Esophagus mucosa (tissue), 1 donor: ENCODE measurements around the gene DIS3. TPM values are rescaled to one million over a fixed set of nuclear protein-coding genes. Genes with fewer than 3 reads are reported as not detected.
A peak's percentile ranks its signal among the peaks of the same experiment; 100 is the strongest.
"Not testable (repeated sequence)": the region's sequence is repeated elsewhere in the genome, so short reads cannot be mapped to it uniquely, and the experiment has no call there.

Experiments
- ATAC-seq: fragments of 200-7000 bp; cut with Tn5 transposase; one replicate; pipeline ENCODE4 v1.9.1; 2020
- total RNA-seq: library from RNA; stranded (reverse); gene quantifications from one replicate; pipeline ENCODE4 v1.2.4, GENCODE V29; 2023
- donor health status: DM: yes; HTN: yes; CAD: no.

The DIS3 gene, protein sequence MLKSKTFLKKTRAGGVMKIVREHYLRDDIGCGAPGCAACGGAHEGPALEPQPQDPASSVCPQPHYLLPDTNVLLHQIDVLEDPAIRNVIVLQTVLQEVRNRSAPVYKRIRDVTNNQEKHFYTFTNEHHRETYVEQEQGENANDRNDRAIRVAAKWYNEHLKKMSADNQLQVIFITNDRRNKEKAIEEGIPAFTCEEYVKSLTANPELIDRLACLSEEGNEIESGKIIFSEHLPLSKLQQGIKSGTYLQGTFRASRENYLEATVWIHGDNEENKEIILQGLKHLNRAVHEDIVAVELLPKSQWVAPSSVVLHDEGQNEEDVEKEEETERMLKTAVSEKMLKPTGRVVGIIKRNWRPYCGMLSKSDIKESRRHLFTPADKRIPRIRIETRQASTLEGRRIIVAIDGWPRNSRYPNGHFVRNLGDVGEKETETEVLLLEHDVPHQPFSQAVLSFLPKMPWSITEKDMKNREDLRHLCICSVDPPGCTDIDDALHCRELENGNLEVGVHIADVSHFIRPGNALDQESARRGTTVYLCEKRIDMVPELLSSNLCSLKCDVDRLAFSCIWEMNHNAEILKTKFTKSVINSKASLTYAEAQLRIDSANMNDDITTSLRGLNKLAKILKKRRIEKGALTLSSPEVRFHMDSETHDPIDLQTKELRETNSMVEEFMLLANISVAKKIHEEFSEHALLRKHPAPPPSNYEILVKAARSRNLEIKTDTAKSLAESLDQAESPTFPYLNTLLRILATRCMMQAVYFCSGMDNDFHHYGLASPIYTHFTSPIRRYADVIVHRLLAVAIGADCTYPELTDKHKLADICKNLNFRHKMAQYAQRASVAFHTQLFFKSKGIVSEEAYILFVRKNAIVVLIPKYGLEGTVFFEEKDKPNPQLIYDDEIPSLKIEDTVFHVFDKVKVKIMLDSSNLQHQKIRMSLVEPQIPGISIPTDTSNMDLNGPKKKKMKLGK
- total RNA-seq, result 19.7 TPM

GRCh38 chr13:72781451-72782439, at the start of gene DIS3, which contains the start of gene PIBF1:
Gene DIS3, minus strand, starts transcription at chr13:72781900. Its CDS starts 68 bp downstream, at chr13:72781832.
Gene PIBF1, plus strand, starts transcription at chr13:72782133. Its CDS starts 1,337 bp downstream, at chr13:72783470.
- ATAC-seq, result peak; percentile 100

- ATAC-seq, result no peak
Observed at GRCh38 chr13:72823724-72824123, 42.0 kb upstream of the DIS3 start.

DNA sequence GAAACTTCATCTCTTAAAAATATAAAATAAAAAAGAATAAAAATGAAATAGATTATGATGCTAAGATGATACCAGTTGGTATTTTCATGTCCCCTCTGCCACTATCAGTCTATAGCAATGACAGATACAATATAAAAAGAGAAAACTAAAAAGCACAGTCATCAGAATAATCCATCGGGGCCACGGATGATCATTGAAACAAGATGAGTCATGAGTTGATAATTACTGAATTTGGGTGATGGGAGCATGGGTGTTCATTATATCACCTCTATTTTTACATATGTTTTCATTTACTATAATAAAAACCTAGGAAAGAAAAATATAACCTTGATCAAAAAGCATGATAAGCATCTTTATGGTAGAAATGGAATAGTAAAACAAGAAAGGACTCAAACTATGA, 41.4 kb upstream of the DIS3 start:
- ATAC-seq, result no peak

DNA sequence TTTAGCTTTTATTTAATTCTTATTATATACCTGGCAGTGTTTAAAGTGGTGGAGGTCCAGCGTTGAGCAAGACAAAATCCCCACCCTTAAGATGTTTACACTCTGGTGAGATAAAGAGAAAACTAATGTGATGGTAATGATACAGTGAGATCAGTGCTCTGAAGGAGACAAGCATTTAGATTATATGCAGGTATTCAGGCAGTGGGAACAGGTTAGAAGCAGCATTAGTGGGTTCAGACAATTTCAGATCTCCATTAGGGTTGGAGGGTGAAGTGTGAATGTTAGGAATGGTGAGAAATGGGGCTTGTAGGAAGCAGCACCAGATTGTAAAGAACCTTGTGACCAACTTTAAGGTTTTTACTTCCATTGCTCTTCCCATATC, 39.2 kb upstream of the DIS3 start:
- ATAC-seq, result no peak

- no peak for ATAC-seq
Observed at GRCh38 chr13:72820156-72820897, 38.6 kb upstream of the DIS3 start.

DNA sequence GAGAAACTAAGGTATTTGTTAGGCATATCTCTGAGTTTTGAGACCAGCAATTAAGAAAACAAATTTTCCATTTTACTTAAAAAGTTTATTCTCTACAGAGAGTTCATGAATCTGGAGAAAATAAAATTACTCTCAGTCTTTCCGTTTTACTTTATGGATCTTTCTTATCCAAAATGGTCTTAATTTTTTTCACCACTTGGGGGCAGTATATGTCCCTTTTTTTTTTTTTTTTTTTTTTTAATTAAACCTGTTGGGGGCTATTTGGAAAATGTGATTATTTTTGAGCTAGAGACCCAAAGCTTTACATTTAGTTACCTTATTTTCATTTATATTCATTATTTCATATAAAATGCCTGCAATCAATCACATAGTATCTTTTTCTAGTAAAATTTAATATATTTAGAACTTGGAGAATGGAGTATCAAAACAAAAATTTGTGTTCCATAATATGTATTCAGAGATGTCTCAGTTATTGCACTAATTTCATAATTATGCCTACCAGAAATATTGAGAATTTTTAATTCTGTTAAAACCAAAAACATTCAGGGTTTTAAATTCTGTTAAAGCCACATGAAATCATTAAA, 27.3 kb upstream of the DIS3 start:
- no peak for ATAC-seq

DNA sequence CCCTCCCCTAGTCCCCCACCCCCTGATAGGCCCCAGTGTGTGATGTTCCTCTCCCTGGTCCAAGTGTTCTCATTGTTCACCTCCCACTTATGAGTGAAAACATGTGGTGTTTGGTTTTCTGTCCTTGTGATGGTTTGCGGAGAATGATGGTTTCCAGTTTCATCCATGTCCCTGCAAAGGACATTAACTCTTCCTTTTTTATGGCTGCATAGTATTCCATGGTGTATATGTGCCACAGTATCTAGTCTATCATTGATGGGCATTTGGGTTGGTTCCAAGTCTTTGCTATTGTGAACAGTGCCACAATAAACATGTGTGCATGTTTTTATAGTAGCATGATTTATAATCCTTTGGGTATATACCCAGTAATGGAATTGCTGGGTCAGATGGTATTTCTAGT, 24.8 kb upstream of the DIS3 start:
- not testable (repeated sequence) for ATAC-seq

DNA sequence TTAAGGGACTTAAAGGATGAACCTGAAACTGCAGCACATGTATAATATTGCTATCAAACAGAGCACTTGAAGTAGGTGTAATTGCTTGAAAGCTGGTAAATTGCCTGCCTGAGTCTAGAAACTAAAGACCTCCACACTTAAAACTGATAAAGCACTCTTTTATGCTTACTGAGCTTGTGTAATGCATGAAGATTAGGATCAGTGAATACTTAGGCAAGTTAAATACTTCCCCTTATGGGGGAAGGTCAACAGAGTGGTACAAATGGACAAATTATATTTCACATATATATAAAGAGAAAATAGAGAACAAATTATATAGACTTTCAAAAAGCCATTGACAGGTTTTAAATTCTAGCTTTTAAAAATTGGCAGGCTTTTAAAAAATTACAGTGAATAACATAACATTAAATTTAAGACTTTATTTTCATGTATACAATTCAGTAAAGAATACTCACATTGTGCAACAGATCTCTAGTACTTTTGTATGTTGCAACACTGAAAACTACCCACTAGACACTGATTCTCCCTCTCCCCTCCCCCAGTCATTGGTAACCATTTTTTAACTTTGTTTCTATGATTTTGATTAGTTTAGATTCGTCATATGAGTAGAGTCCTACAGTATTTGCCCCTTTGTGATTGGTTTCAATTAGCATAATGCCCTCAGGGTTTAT, 24.1 kb upstream of the DIS3 start:
- no peak for ATAC-seq

DNA sequence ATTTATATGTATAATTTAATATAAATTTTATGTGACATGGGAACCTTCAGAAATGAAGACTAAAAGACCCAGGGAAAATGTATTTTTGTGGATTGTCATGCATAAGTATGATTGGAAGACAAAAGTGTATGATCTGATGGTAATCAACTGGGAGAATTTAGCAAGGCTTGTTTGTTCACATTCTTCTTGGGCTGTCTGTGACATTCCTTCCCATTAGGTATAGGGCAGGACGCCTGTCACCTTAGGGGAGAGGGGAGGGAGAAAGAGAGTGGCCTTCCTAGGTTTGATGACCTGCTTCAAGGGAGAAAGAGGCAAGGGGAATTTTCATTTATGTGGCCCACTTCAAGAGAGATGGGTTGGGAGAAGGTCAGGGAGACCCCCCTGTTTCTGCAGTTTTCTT, 22.6 kb upstream of the DIS3 start:
- ATAC-seq, result no peak

GRCh38 chr13:72798817-72799216, 17.1 kb upstream of the DIS3 start:
- ATAC-seq, result no peak

DNA sequence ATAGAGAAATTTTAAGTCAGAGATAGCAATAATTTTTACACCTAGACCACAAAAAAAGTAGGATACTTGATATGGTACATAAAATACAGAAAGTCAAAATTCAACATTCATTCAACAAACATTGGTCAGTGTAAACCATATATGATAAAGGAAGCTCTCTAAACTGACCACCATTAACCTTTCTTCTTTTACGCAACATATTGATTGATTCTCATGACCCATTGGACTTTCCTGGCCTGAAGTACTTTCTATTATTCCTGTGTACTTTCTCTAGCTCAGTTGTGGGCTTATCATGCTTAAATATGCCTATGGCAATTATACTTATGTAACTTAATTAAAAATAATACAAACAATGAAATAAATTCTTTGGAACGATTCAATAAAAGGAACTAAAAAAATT, 10.9 kb upstream of the DIS3 start:
- ATAC-seq, result no peak

- ATAC-seq, result no peak
Observed at GRCh38 chr13:72788831-72789230, 7.1 kb upstream of the DIS3 start.

GRCh38 chr13:72784679-72785078, 3.0 kb upstream of the DIS3 start:
- not testable (repeated sequence) for ATAC-seq

- no peak for ATAC-seq
Observed at GRCh38 chr13:72782717-72783116, 1.0 kb upstream of the DIS3 start.

GRCh38 chr13:72774019-72774418, 7.7 kb downstream of the DIS3 start:
- ATAC-seq, result no peak

DNA sequence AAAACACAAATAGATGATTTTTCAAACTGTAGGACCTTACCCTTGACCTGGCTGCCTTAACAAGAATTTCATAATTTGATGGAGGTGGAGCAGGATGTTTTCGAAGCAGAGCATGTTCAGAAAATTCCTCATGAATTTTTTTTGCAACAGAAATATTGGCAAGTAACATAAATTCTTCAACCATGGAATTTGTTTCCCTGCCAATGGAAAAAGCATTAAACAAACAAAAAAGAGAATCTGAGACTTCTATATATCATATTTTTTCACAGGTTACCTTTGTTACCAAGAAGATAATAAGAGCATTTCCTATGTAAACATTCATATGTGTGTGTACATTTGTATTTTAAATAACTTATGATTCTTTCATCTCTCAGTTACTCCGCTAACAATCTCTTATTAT, 18.3 kb downstream of the DIS3 start:
- ATAC-seq, result no peak

- no peak for ATAC-seq
Observed at GRCh38 chr13:72760189-72760588, 21.5 kb downstream of the DIS3 start.

GRCh38 chr13:72757792-72758535, 23.7 kb downstream of the DIS3 start:
- no peak for ATAC-seq

- no peak for ATAC-seq
Observed at GRCh38 chr13:72754111-72754510, 27.6 kb downstream of the DIS3 start.

DNA sequence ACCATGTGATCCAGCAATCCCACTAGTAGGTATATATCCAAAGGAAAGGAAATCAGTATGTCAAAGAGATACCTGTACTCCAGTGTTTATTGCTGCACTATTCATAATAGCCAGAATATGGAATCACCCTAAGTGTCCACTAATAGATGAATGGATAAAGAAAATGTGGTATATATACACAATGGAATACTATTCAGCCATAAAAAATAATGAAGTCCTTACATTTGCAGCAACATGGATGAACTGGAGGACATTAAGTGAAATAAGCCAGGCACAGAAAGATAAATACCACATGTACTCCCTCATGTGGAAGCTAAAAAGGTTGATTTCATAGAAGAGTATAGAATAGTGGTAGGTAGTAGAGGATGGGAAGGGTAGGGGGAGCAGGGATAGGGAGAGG, 30.5 kb downstream of the DIS3 start:
- no peak for ATAC-seq
